Astrocyte of the cerebellum (primary cell): ENCODE results near the gene DNASE1L3.

ENCODE experiments used
- DNase-seq: peaks from one replicate; pipeline ENCODE4 v3.0.0-alpha.2; 2011; ENCODE audit warnings: low read depth
- H3K4me3 ChIP-seq: 2 replicates; pipeline ENCODE4 v1.5.1; 2011; ENCODE audit warnings: mild to moderate bottlenecking, low read depth, low read length, moderate library complexity
- CTCF ChIP-seq: IDR thresholded peaks from 2 replicates; pipeline ENCODE4 v1.5.1; 2012; ENCODE audit warnings: low read length, low read depth, moderate library complexity, mild to moderate bottlenecking; ENCODE audit errors: missing control alignments
- in situ Hi-C: cut with HindIII; loops from 2 replicates; pipeline ENCODE4 v1.10.0; 2017; ENCODE audit warnings: low sequenced_read_pairs

DNASE1L3 gene

GRCh38 chr3:58188173-58188564 lies 22.6 kb downstream of the DNASE1L3 start:
- no peak overlapping the region for H3K4me3 ChIP-seq
- no peak for TF ChIP-seq CTCF
- no peak for DNase-seq
- in situ Hi-C loops: no loop called here

- in situ Hi-C loops: no loop called here
- DNase-seq: no peak
- no peak for TF ChIP-seq CTCF
- no peak overlapping the region for H3K4me3 ChIP-seq
Measured at GRCh38 chr3:58184982-58185360, 25.8 kb downstream of the DNASE1L3 start.

- no peak for DNase-seq
- no peak overlapping the region for H3K4me3 ChIP-seq
- no peak for TF ChIP-seq CTCF
- in situ Hi-C loops: no loop called here
Measured at GRCh38 chr3:58184309-58184981, 26.3 kb downstream of the DNASE1L3 start.

- in situ Hi-C loops: no loop called here
- DNase-seq: no peak
- no peak for TF ChIP-seq CTCF
- no peak overlapping the region for H3K4me3 ChIP-seq
Measured at GRCh38 chr3:58183891-58184290, 26.9 kb downstream of the DNASE1L3 start.

GRCh38 chr3:58183221-58183620 lies 27.6 kb downstream of the DNASE1L3 start:
- no peak for DNase-seq
- no peak overlapping the region for H3K4me3 ChIP-seq
- in situ Hi-C loops: no loop called here
- TF ChIP-seq CTCF: no peak

- no peak for TF ChIP-seq CTCF
- in situ Hi-C loops: no loop called here
- DNase-seq: no peak
- H3K4me3 ChIP-seq: no peak overlapping the region
Measured at GRCh38 chr3:58180940-58181587, 29.7 kb downstream of the DNASE1L3 start.
